ENCODE measurements around the gene EML2. TPM values are rescaled to one million over a fixed set of nuclear protein-coding genes. Genes with fewer than 3 reads are reported as not detected.

EML2 gene
- total and polyA plus RNA-seq, 10 of the 15 experiments (the other 5 are each of a cell fraction or from before 2014, with no cell fraction given) = 1.6 to 64.0 (median 27.5) TPM

DNA sequence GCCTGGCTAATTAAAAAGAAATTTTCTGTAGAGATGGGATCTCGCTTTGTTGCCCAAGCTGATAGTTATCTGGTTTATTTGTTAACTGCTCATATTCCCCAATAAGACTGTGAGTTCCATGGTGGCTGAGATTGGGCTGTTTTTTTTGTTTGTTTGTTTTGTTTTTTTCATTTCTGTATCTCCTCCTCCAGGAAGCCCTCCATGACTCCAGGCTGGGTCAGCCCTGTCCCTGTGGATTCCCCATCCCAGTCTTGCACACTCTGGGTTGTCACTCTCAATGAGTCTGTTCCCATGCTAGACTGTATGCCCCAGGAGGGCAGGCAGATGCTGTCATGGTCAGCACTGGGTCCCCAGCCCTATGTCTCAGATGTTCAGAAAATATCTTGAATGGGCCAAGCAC is 2.9 kb downstream of the EML2 start:
- RAD21 ChIA-PET (ENCODE audit: unreplicated experiment) = no interaction called here
- ATAC-seq = no peak
- no peak for FAIRE-seq

More for the DNA sequence above, 2.9 kb downstream of the EML2 start:
- Histone ChIP-seq H3K36me3 (ENCODE audit: control insufficient read depth in 2 of 2, insufficient read depth in 2 of 2, low read length in 1 of 2) (no peaks in the 10 kb centered on the region; a peak in 1 of 4 replicates), H3K27me3 (replicated peaks in 1 of 2; ENCODE audit: control insufficient read depth in 2 of 2, insufficient read depth in 2 of 2, low read length in 1 of 2) (no peaks in the 10 kb centered on the region), H3K79me2 (ENCODE audit: control insufficient read depth, insufficient read depth, low read length) (peaks cover 11% of the 10 kb centered on the region), H3K9me3 (replicated peaks; ENCODE audit: control insufficient read depth, insufficient read depth, low read length) (no peaks in the 10 kb centered on the region), H3K4me1 (ENCODE audit: control insufficient read depth, insufficient read depth, low read length) (peaks cover 21% of the 10 kb centered on the region), H2AFZ (ENCODE audit: control insufficient read depth, low read depth, low read length) (no peak overlapping the region), H3K4me2 (ENCODE audit: control insufficient read depth, insufficient read depth) (no peak overlapping the region), H3K27ac (ENCODE audit: control insufficient read depth, insufficient read depth) (no peak overlapping the region), H4K20me1 (ENCODE audit: control insufficient read depth, insufficient read depth) (no peaks in the 10 kb centered on the region), H3K9ac (ENCODE audit: control insufficient read depth, insufficient read depth, low read length) (no peak overlapping the region), H3K4me3 (no peak overlapping the region)
- intact Hi-C loops (cut with micrococcal nuclease; ENCODE audit: unreplicated experiment) (no loop called here), in situ Hi-C loops (cut with MboI) (no loop called here)
- BruUV-seq (replicated peaks) = no TSS peak
- TF ChIP-seq BCL11A (IDR thresholded peaks at IDR 0.05; ENCODE audit: low read depth, low read length) = no peak
- TF ChIP-seq, protein P1, sequence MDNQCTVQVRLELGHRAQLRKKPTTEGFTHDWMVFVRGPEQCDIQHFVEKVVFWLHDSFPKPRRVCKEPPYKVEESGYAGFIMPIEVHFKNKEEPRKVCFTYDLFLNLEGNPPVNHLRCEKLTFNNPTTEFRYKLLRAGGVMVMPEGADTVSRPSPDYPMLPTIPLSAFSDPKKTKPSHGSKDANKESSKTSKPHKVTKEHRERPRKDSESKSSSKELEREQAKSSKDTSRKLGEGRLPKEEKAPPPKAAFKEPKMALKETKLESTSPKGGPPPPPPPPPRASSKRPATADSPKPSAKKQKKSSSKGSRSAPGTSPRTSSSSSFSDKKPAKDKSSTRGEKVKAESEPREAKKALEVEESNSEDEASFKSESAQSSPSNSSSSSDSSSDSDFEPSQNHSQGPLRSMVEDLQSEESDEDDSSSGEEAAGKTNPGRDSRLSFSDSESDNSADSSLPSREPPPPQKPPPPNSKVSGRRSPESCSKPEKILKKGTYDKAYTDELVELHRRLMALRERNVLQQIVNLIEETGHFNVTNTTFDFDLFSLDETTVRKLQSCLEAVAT (IDR thresholded peaks at IDR 0.05) = no peak
- TF ChIP-seq EZH2 (IDR thresholded peaks at IDR 0.05; ENCODE audit: borderline replicate concordance, control insufficient read depth, low read depth, low read length) = no peak
- no peak for TF ChIP-seq MTA2 (IDR thresholded peaks at IDR 0.05; ENCODE audit: low read depth)
- TF ChIP-seq POLR2AphosphoS5 (IDR thresholded peaks at IDR 0.05; ENCODE audit: low read length) = no peak
- TF ChIP-seq SRF (IDR thresholded peaks at IDR 0.05; ENCODE audit: low read depth in 2 of 2, low read length in 2 of 2) = no peak
- TF ChIP-seq CREM (IDR thresholded peaks at IDR 0.05; ENCODE audit: low read depth) = no peak
- no peak for TF ChIP-seq RAD51 (IDR thresholded peaks at IDR 0.05)
- ChIA-PET CTCF (no interaction called here), POLR2A (interaction anchor here (0.5 kb wide), 1 partner anchor 10 kb away, joined by 4 read pairs; no protein-coding TSS in a partner anchor), SMC1A (ENCODE audit: uncharacterized antibody, unreplicated experiment) (no interaction called here)
- 100% methylated on average over 1 of the region's 1 CpG for WGBS (ENCODE audit: insufficient coverage, insufficient replicate concordance, low lambda C conversion rate, missing lambda C conversion rate)
- no peak for DNase-seq (ENCODE audit: low read depth, low spot score)

All from GM12878 (cell line).